Mesenchymal stem cell (in vitro differentiated cells and primary cell): ENCODE results near the gene NAT10.
"Not testable (repeated sequence)": the region's sequence is repeated elsewhere in the genome, so short reads cannot be mapped to it uniquely, and the experiment has no call there.

Experiments used
- DNase-seq: peaks from one replicate; pipeline ENCODE4 v3.0.0-alpha.2; 2013
- H2AFZ ChIP-seq: one replicate; pipeline ENCODE4 v1.6.1; 2013; ENCODE audit warnings: low read depth, mild to moderate bottlenecking, control low read depth, inconsistent platforms, low read length, moderate library complexity
- H2AK5ac ChIP-seq: 2 replicates; pipeline ENCODE4 v1.6.1; 2013; ENCODE audit warnings: low read length, moderate library complexity, mild to moderate bottlenecking, inconsistent platforms; ENCODE audit not compliant: severe bottlenecking
- H2BK120ac ChIP-seq: one replicate; pipeline ENCODE4 v1.6.1; 2013; ENCODE audit warnings: low read depth, mild to moderate bottlenecking, inconsistent platforms, low read length, moderate library complexity
- H2BK12ac ChIP-seq, 2 experiments: one replicate each; pipeline ENCODE4 v1.6.1; 2013; ENCODE audit warnings: inconsistent platforms in 2 of 2, low read length in 2 of 2, mild to moderate bottlenecking in 2 of 2, moderate library complexity in 2 of 2, control low read depth in 1 of 2
- H2BK15ac ChIP-seq: one replicate; pipeline ENCODE4 v1.6.1; 2013; ENCODE audit warnings: mild to moderate bottlenecking, low read depth, inconsistent platforms; ENCODE audit not compliant: poor library complexity, severe bottlenecking
- H2BK5ac ChIP-seq: 2 replicates; pipeline ENCODE4 v1.6.1; 2013; ENCODE audit warnings: low read depth, mild to moderate bottlenecking, low read length, control low read depth, inconsistent platforms; ENCODE audit not compliant: poor library complexity, severe bottlenecking
- H3K14ac ChIP-seq, 2 experiments: one replicate each; pipeline ENCODE4 v1.6.1; 2013; ENCODE audit warnings: inconsistent platforms in 2 of 2, low read length in 2 of 2, control low read depth in 1 of 2, mild to moderate bottlenecking in 1 of 2, moderate library complexity in 1 of 2
- H3K18ac ChIP-seq, 2 experiments: one replicate each; pipeline ENCODE4 v1.6.1; 2013; ENCODE audit warnings: inconsistent platforms in 2 of 2, low read length in 2 of 2, control low read depth in 1 of 2, low read depth in 1 of 2, mild to moderate bottlenecking in 1 of 2
- H3K23ac ChIP-seq, 2 experiments: one replicate each; pipeline ENCODE4 v1.6.1; 2013; ENCODE audit warnings: inconsistent platforms in 2 of 2, low read length in 2 of 2, mild to moderate bottlenecking in 2 of 2, moderate library complexity in 2 of 2, control low read depth in 1 of 2
- H3K27ac ChIP-seq: 2 replicates; pipeline ENCODE4 v1.5.1; 2013; ENCODE audit warnings: mild to moderate bottlenecking, moderate library complexity, low read length, control low read depth, inconsistent platforms; ENCODE audit not compliant: poor library complexity, severe bottlenecking
- H3K27me3 ChIP-seq, 2 experiments: 2 replicates each; pipeline versions ENCODE4 v1.6.1 to v1.7.0; 2013; ENCODE audit warnings: low read length in 2 of 2, mild to moderate bottlenecking in 2 of 2, moderate library complexity in 2 of 2, control low read depth in 1 of 2, inconsistent platforms in 1 of 2; ENCODE audit not compliant: control insufficient read depth in 1 of 2, insufficient read depth in 1 of 2
- H3K36me3 ChIP-seq, 2 experiments: 2 replicates each; pipeline versions ENCODE4 v1.6.1 to v1.7.0; 2013; ENCODE audit warnings: low read length in 2 of 2, control low read depth in 1 of 2, inconsistent platforms in 1 of 2, low read depth in 1 of 2, mild to moderate bottlenecking in 1 of 2; ENCODE audit not compliant: insufficient read depth in 2 of 2, control insufficient read depth in 1 of 2
- H3K4ac ChIP-seq, 2 experiments: one replicate each; pipeline ENCODE4 v1.6.1; 2013; ENCODE audit warnings: inconsistent platforms in 2 of 2, low read length in 2 of 2, mild to moderate bottlenecking in 2 of 2, moderate library complexity in 2 of 2, control low read depth in 1 of 2, low read depth in 1 of 2
- H3K4me1 ChIP-seq: 2 replicates; pipeline ENCODE4 v1.6.1; 2013; ENCODE audit warnings: low read depth, low read length, control low read depth; ENCODE audit not compliant: control insufficient read depth, insufficient read depth
- H3K4me2 ChIP-seq: 2 replicates; pipeline ENCODE4 v1.6.1; 2013; ENCODE audit warnings: low read length, mild to moderate bottlenecking, inconsistent platforms; ENCODE audit not compliant: poor library complexity, severe bottlenecking
- H3K4me3 ChIP-seq, 2 experiments: 2 replicates each; pipeline versions ENCODE4 v1.5.1 to v1.7.0; 2013; ENCODE audit warnings: low read length in 2 of 2, mild to moderate bottlenecking in 2 of 2, control low read depth in 1 of 2, low read depth in 1 of 2; ENCODE audit not compliant: insufficient read depth in 1 of 2
- H3K79me1 ChIP-seq: replicated peaks from 2 replicates; pipeline ENCODE4 v1.6.1; 2013; ENCODE audit warnings: mild to moderate bottlenecking, control low read depth, low read length, inconsistent platforms; ENCODE audit not compliant: poor library complexity, severe bottlenecking
- H3K9ac ChIP-seq: 2 replicates; pipeline ENCODE4 v1.7.0; 2013; ENCODE audit warnings: mild to moderate bottlenecking, low read length, moderate library complexity
- H3K9me3 ChIP-seq: 2 replicates; pipeline ENCODE4 v1.7.0; 2013; ENCODE audit warnings: mild to moderate bottlenecking, low read length; ENCODE audit not compliant: control insufficient read depth
- H4K8ac ChIP-seq: one replicate; pipeline ENCODE4 v1.6.1; 2013; ENCODE audit warnings: inconsistent platforms, mild to moderate bottlenecking, low read length, moderate library complexity
- H4K91ac ChIP-seq: one replicate; pipeline ENCODE4 v1.6.1; 2013; ENCODE audit warnings: mild to moderate bottlenecking, low read length, inconsistent platforms
- WGBS: methylation state at CpG from one replicate; pipeline ENCODE4 v1.1.7; 2013; ENCODE audit warnings: mixed read lengths; 5-methylcytosine and 5-hydroxymethylcytosine counted together

Gene NAT10

GRCh38 chr11:34071306-34071705 is 34.1 kb upstream of the NAT10 start:
- not testable (repeated sequence) for H3K27me3 ChIP-seq, H3K27ac ChIP-seq, H3K18ac ChIP-seq, H3K4me3 ChIP-seq, DNase-seq, H2BK120ac ChIP-seq, H3K4me1 ChIP-seq, H2BK12ac ChIP-seq, H2BK15ac ChIP-seq, H3K79me1 ChIP-seq, H4K8ac ChIP-seq, H3K4me2 ChIP-seq, H3K4ac ChIP-seq, H2AFZ ChIP-seq, H3K23ac ChIP-seq, H3K14ac ChIP-seq, H4K91ac ChIP-seq, H3K9ac ChIP-seq, H2BK5ac ChIP-seq, H2AK5ac ChIP-seq, H3K9me3 ChIP-seq
- H3K36me3 ChIP-seq: peaks cover 18 to 66% of the 10 kb centered on the region in 2 experiments
- 92% methylated on average over 4 of the region's 8 CpGs for WGBS

- no peak overlapping the region for H3K18ac ChIP-seq
- H3K27ac ChIP-seq: no peak overlapping the region
- no peak overlapping the region for H3K4me2 ChIP-seq
- no peak overlapping the region for H3K4me3 ChIP-seq
- H3K4me1 ChIP-seq: peaks cover 3% of the 10 kb centered on the region
- no peak overlapping the region for H4K8ac ChIP-seq
- H2AK5ac ChIP-seq: no peak overlapping the region
- no peak overlapping the region for H3K23ac ChIP-seq
- no peak overlapping the region for H4K91ac ChIP-seq
- no peak overlapping the region for H3K9ac ChIP-seq
- H2BK120ac ChIP-seq: no peak overlapping the region
- H3K9me3 ChIP-seq: no peaks in the 10 kb centered on the region
- whole genome bisulfite sequencing: 100% methylated on average over 1 of the region's 3 CpGs
- no peak overlapping the region for H2AFZ ChIP-seq
- no peak for DNase-seq
- H3K4ac ChIP-seq: no peak overlapping the region
- peaks cover 18 to 71% of the 10 kb centered on the region in 2 experiments for H3K36me3 ChIP-seq
- no peak overlapping the region for H2BK12ac ChIP-seq
- H2BK15ac ChIP-seq: no peak overlapping the region
- peaks cover 3% of the 10 kb centered on the region for H3K79me1 ChIP-seq
- H2BK5ac ChIP-seq: no peak overlapping the region
- no peaks in the 10 kb centered on the region for H3K27me3 ChIP-seq
- no peak overlapping the region for H3K14ac ChIP-seq
Observed at GRCh38 chr11:34072041-34072440, 33.4 kb upstream of the NAT10 start.

GRCh38 chr11:34072832-34073231 is 32.6 kb upstream of the NAT10 start:
- H3K4me3 ChIP-seq: no peak overlapping the region

GRCh38 chr11:34074391-34074790 is 31.0 kb upstream of the NAT10 start:
- H3K4ac ChIP-seq: no peak overlapping the region
- no peak overlapping the region for H2BK12ac ChIP-seq
- H3K9me3 ChIP-seq: no peaks in the 10 kb centered on the region
- H4K91ac ChIP-seq: no peak overlapping the region
- H2AK5ac ChIP-seq: no peak overlapping the region
- H2BK120ac ChIP-seq: no peak overlapping the region
- 96% methylated on average over 4 of the region's 4 CpGs for WGBS
- H3K36me3 ChIP-seq: peaks cover 22 to 77% of the 10 kb centered on the region in 2 experiments
- H3K4me1 ChIP-seq: no peaks in the 10 kb centered on the region
- H3K27ac ChIP-seq: no peak overlapping the region
- no peaks in the 10 kb centered on the region for H3K27me3 ChIP-seq
- no peak overlapping the region for H3K14ac ChIP-seq
- H3K23ac ChIP-seq: no peak overlapping the region
- H2BK15ac ChIP-seq: no peak overlapping the region
- H3K18ac ChIP-seq: no peak overlapping the region
- no peak overlapping the region for H2AFZ ChIP-seq
- H3K79me1 ChIP-seq: peaks cover 6% of the 10 kb centered on the region
- no peak for DNase-seq
- H3K4me2 ChIP-seq: no peak overlapping the region
- H4K8ac ChIP-seq: no peak overlapping the region
- H3K4me3 ChIP-seq: no peak overlapping the region
- H2BK5ac ChIP-seq: no peak overlapping the region
- H3K9ac ChIP-seq: no peak overlapping the region

More at GRCh38 chr11:34072832-34073231, 32.6 kb upstream of the NAT10 start:
- Histone ChIP-seq H3K18ac (no peak overlapping the region), H2BK15ac (no peak overlapping the region), H3K36me3 (peaks cover 18 to 71% of the 10 kb centered on the region in 2 experiments), H3K14ac (no peak overlapping the region), H3K27me3 (no peaks in the 10 kb centered on the region), H2BK5ac (no peak overlapping the region), H3K9ac (no peak overlapping the region), H3K79me1 (peaks cover 3% of the 10 kb centered on the region), H4K91ac (no peak overlapping the region), H3K4me1 (peaks cover 3% of the 10 kb centered on the region), H2AFZ (no peak overlapping the region), H2BK12ac (no peak overlapping the region), H3K9me3 (no peaks in the 10 kb centered on the region), H3K27ac (no peak overlapping the region), H3K4me2 (no peak overlapping the region), H4K8ac (no peak overlapping the region), H2BK120ac (no peak overlapping the region), H2AK5ac (no peak overlapping the region), H3K23ac (no peak overlapping the region), H3K4ac (no peak overlapping the region)
- no CpG with 5 or more reads among the region's 2 CpGs for WGBS
- DNase-seq: peak; percentile 22
